ENCODE measurements around the gene EPGN.

The EPGN gene

GRCh38 chr4:74308215-74308614 lies at the start of gene EPGN:
Gene EPGN (plus strand): TSS chr4:74308470. CDS start chr4:74308534, 64 bp downstream.
- DNase-seq: no peak

- DNase-seq: no peak
These were observed 49.3 kb upstream of the EPGN start for GRCh38 chr4:74258963-74259362.

GRCh38 chr4:74260036-74260435 lies 48.2 kb upstream of the EPGN start:
- no peak for DNase-seq

GRCh38 chr4:74262522-74262921 lies 45.7 kb upstream of the EPGN start:
- no peak for DNase-seq

- no peak for DNase-seq
These were observed 44.7 kb upstream of the EPGN start for GRCh38 chr4:74263551-74263950.

GRCh38 chr4:74266081-74266480 lies 42.2 kb upstream of the EPGN start:
- DNase-seq: no peak

- no peak for DNase-seq
These were observed 40.2 kb upstream of the EPGN start for GRCh38 chr4:74267998-74268606.

- no peak for DNase-seq
These were observed 39.6 kb upstream of the EPGN start for GRCh38 chr4:74268643-74269042.

- DNase-seq: no peak
These were observed 29.8 kb upstream of the EPGN start for GRCh38 chr4:74278490-74278889.

GRCh38 chr4:74279716-74280115 lies 28.6 kb upstream of the EPGN start:
- DNase-seq: no peak

GRCh38 chr4:74282926-74283325 lies 25.3 kb upstream of the EPGN start:
- DNase-seq: no peak

- DNase-seq: no peak
These were observed 24.7 kb upstream of the EPGN start for GRCh38 chr4:74283614-74284013.

- DNase-seq: no peak
These were observed 24.2 kb upstream of the EPGN start for GRCh38 chr4:74284053-74284452.

GRCh38 chr4:74287164-74287563 lies 21.1 kb upstream of the EPGN start:
- DNase-seq: no peak

GRCh38 chr4:74287791-74288190 lies 20.5 kb upstream of the EPGN start:
- no peak for DNase-seq

GRCh38 chr4:74291471-74291870 lies 16.8 kb upstream of the EPGN start:
- DNase-seq: no peak

GRCh38 chr4:74292111-74292870 lies 16.0 kb upstream of the EPGN start:
- no peak for DNase-seq

- DNase-seq: no peak
These were observed 14.7 kb upstream of the EPGN start for GRCh38 chr4:74293558-74293957.

- DNase-seq: no peak
These were observed 13.6 kb upstream of the EPGN start for GRCh38 chr4:74294681-74295080.

GRCh38 chr4:74297539-74297938 lies 10.7 kb upstream of the EPGN start:
- DNase-seq: no peak

GRCh38 chr4:74304095-74304625 lies 4.1 kb upstream of the EPGN start:
- no peak for DNase-seq

GRCh38 chr4:74305000-74305399 lies 3.3 kb upstream of the EPGN start:
- no peak for DNase-seq

GRCh38 chr4:74307170-74307569 lies 1.1 kb upstream of the EPGN start:
- DNase-seq: no peak

GRCh38 chr4:74309223-74309622 lies 953 bp downstream of the EPGN start:
- no peak for DNase-seq
